Kidney (tissue), 14 donors: ENCODE results near the gene OSBPL2. TPM values are rescaled to one million over a fixed set of nuclear protein-coding genes. Genes with fewer than 3 reads are reported as not detected.

ENCODE experiments used
- DNase-seq, 5 donors: peaks; one replicate each; pipeline ENCODE4 v3.0.0-alpha.2; 2013 to 2020
- FAIRE-seq: peaks from 2 replicates; lab custom pipeline; 2012; peaks lifted over from hg19 to GRCh38; lab: Jason Lieb, UNC
- H3K27ac ChIP-seq, 2 donors: one replicate each; pipeline ENCODE4 v1.7.0; 2013; ENCODE audit warnings: low read depth in 2 of 2, low read length in 2 of 2, inconsistent platforms in 1 of 2
- H3K27me3 ChIP-seq: one replicate; pipeline ENCODE4 v1.7.1; 2013; ENCODE audit warnings: low read length, inconsistent platforms; ENCODE audit not compliant: control insufficient read depth, insufficient read depth
- H3K36me3 ChIP-seq, 3 donors: one replicate each; pipeline versions ENCODE4 v1.7.0 to v1.7.1; 2013; ENCODE audit warnings: low read length in 3 of 3, control low read depth in 1 of 3, inconsistent platforms in 1 of 3; ENCODE audit not compliant: insufficient read depth in 3 of 3, control insufficient read depth in 2 of 3
- H3K4me1 ChIP-seq, 3 donors: one replicate each; pipeline versions ENCODE4 v1.7.0 to v1.7.1; 2013; ENCODE audit warnings: low read length in 3 of 3, inconsistent platforms in 1 of 3, low read depth in 1 of 3; ENCODE audit not compliant: control insufficient read depth in 2 of 3, insufficient read depth in 2 of 3
- H3K4me3 ChIP-seq, 3 donors: one replicate each; pipeline versions ENCODE4 v1.7.0 to v1.8.1; 2013; ENCODE audit warnings: low read length in 3 of 3, control low read depth in 1 of 3, inconsistent platforms in 1 of 3
- H3K9ac ChIP-seq, 3 donors: one replicate each; pipeline versions ENCODE4 v1.7.0 to v1.7.1; 2013; ENCODE audit warnings: low read length in 3 of 3, control low read depth in 1 of 3, inconsistent platforms in 1 of 3
- H3K9me3 ChIP-seq, 3 donors: one replicate each; pipeline versions ENCODE4 v1.7.0 to v1.7.1; 2013; ENCODE audit warnings: low read length in 3 of 3, control low read depth in 1 of 3, inconsistent platforms in 1 of 3; ENCODE audit not compliant: control insufficient read depth in 2 of 3, insufficient read depth in 1 of 3
- intact Hi-C: fragments of 100-400 bp; cut with DNase I; formaldehyde crosslinking; loops from one replicate; pipeline ENCODE4 v1.11.1; 2022
- polyA plus RNA-seq: library from polyadenylated mRNA; stranded (reverse); fragments of 350-450 nt; fragmentation: Illumina TruSeq; extraction: RNeasy Lipid Tissue Mini Kit (QIAGEN cat#74804); gene quantifications from one replicate; pipeline ENCODE4 v1.2.3, GENCODE V29; 2014; ENCODE audit warnings: low read depth, low replicate concordance; ENCODE audit not compliant: insufficient read depth
- total RNA-seq: library from RNA; stranded (reverse); fragmentation: NEBNext Ultra II Directional; extraction: Animal tissue kit (Norgen Biotek cat#: 25700); gene quantifications from one replicate; pipeline ENCODE4 v1.2.1, GENCODE V29; 2021
- TF ChIP-seq, protein P1 (sequence below): IDR thresholded peaks from 3 replicates; pipeline ENCODE4 v1.5.1; 2012; ENCODE audit warnings: mild to moderate bottlenecking, moderate library complexity, borderline replicate concordance; ENCODE audit not compliant: insufficient read depth; ENCODE audit errors: extremely low read depth
- donor health status: control.
- donor health status: control.
- donor health status: control.
- donor health status: control.
- donor health status: control.
- donor health status: DM: yes; HTN: yes; CAD: no.
- donor health status: Normal renal cell carcinoma (clear cell type).

Gene OSBPL2
- total and polyA plus RNA-seq, 2 donors from 2014 or later: 20.4 to 57.1 TPM

DNA sequence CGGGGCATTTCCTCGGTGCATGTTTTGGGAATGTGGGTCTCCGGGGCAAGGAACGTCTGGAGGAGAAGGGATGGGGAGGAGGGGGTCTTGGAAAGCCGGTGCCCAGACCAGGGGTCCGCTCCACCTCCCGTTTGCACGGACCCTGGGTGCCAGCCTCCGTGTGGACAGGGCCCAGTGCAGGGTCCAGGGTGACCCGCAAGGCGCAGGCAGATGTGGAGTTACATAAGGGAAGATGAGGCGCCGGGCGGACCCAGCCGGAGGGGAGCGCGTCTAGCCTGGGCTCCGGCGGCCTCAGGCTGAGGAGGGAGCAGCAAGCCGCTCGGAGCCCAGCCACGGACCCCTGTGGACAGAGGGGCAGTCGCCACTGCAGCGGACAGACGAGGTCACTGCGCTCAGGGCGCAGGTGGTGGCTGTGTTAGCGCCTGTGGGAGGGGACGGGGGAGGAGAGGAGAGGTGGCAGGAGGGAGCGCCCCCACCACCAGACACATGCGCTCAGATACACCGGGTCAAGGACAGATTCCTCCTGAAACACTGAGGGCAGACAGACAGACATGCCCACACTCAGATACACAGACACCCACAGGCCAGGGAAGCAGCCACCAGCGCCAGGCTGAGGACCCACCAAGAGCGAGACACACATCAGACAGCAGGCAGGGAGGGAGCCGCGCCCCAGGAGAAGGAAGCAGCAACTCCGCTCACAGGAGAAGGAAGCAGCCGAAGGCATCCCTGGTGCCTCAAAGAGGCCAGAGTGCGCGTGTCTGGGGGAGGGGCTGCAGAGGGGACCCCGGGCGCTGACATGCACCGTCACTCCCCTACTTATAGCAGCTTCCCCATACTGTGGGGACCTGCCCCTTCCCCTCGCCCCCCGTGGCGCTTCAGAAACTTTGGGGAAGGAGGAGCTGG is 17.4 kb upstream of the OSBPL2 start:
- no peak overlapping the region for H3K27ac ChIP-seq
- no peak for DNase-seq
- peaks cover 0 to 9% (median 0%) of the 10 kb centered on the region in 3 donors for H3K4me1 ChIP-seq
- no peaks in the 10 kb centered on the region for H3K9me3 ChIP-seq
- peaks cover 23% of the 10 kb centered on the region for H3K27me3 ChIP-seq
- H3K36me3 ChIP-seq: no peaks in the 10 kb centered on the region
- H3K9ac ChIP-seq: no peak overlapping the region
- no peak for FAIRE-seq
- TF ChIP-seq, protein P1, sequence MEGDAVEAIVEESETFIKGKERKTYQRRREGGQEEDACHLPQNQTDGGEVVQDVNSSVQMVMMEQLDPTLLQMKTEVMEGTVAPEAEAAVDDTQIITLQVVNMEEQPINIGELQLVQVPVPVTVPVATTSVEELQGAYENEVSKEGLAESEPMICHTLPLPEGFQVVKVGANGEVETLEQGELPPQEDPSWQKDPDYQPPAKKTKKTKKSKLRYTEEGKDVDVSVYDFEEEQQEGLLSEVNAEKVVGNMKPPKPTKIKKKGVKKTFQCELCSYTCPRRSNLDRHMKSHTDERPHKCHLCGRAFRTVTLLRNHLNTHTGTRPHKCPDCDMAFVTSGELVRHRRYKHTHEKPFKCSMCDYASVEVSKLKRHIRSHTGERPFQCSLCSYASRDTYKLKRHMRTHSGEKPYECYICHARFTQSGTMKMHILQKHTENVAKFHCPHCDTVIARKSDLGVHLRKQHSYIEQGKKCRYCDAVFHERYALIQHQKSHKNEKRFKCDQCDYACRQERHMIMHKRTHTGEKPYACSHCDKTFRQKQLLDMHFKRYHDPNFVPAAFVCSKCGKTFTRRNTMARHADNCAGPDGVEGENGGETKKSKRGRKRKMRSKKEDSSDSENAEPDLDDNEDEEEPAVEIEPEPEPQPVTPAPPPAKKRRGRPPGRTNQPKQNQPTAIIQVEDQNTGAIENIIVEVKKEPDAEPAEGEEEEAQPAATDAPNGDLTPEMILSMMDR: no peak
- intact Hi-C loops: no loop called here
- H3K4me3 ChIP-seq: no peak overlapping the region

DNA sequence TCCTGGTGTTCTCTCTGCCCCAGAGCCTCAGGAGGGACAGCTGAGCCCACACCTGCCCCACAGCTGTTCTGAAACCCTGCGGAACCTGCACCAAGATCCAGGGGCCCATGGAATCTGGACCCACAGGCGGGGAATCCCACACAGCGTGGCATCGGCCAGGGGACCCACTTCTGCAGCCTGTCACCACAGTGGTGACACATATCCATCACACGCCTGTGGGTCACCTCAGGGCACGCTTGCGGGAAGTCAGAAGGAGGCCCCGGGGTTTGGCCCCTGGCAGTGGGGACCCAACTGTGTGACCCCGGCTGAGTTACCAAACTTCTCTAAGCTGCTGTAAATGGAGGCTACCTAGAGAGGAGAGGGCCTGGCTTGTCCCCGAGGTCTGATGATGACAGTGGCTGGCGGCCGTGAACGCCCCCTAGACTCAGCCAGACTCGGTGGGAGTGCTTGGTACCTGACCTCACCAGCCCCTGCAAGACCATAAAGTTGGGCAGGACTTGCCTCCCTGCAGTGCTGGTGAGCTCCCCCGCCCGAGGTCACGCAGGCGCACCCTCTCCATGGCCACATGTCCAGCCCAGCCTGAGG is 16.0 kb upstream of the OSBPL2 start:
- H3K27ac ChIP-seq: no peak overlapping the region
- H3K4me3 ChIP-seq: no peak overlapping the region
- H3K4me1 ChIP-seq: peaks cover 0 to 9% (median 0%) of the 10 kb centered on the region in 3 donors
- no peak overlapping the region for H3K9ac ChIP-seq
- H3K36me3 ChIP-seq: no peaks in the 10 kb centered on the region
- intact Hi-C loops: no loop called here
- DNase-seq (no peak), FAIRE-seq (no peak)
- peaks cover 20% of the 10 kb centered on the region for H3K27me3 ChIP-seq
- no peaks in the 10 kb centered on the region for H3K9me3 ChIP-seq
- TF ChIP-seq, protein P1: no peak

DNA sequence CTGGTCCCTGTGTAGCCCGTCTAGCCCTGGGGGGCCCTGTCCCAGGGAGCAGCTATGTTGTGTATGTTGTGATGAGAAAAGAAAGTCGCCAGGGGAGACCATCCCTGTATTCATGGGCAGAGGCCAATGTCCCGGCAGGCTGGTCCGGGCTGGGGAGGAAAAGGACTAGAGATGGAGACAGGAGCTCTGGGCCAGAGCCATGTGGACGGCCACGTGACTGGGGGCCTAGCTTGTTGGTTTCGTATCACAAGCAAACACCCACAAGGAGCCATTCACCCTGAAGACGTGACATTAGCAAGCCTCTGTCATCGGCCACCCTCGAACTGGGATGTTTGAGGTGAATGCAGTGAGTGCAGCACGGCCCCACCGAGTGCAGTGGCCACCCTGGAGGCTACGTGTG is 15.3 kb upstream of the OSBPL2 start:
- H3K9ac ChIP-seq: no peak overlapping the region
- H3K9me3 ChIP-seq: no peaks in the 10 kb centered on the region
- TF ChIP-seq, protein P1: no peak
- H3K36me3 ChIP-seq: no peaks in the 10 kb centered on the region
- intact Hi-C loops: no loop called here
- no peak overlapping the region for H3K4me3 ChIP-seq
- no peak overlapping the region for H3K27ac ChIP-seq
- DNase-seq (no peak), FAIRE-seq (no peak)
- peaks cover 0 to 9% (median 0%) of the 10 kb centered on the region in 3 donors for H3K4me1 ChIP-seq
- peaks cover 17% of the 10 kb centered on the region for H3K27me3 ChIP-seq
